ENCODE data around the gene NAPSA.
A peak's percentile ranks its signal among the peaks of the same experiment; 100 is the strongest.
"Not testable (repeated sequence)": the region's sequence is repeated elsewhere in the genome, so short reads cannot be mapped to it uniquely, and the experiment has no call there.

NAPSA gene

GRCh38 chr19:50331221-50331993, 34.0 kb downstream of the NAPSA start:
- Mint-ChIP-seq H3K36me3 (peaks cover 62% of the 10 kb centered on the region), H3K4me1 (peaks cover 85% of the 10 kb centered on the region), H3K4me3 (peak overlapping the region; percentile 83), H3K27ac (peak overlapping the region; percentile 26), H3K9me3 (peaks cover 5% of the 10 kb centered on the region)
- ATAC-seq (no peak), DNase-seq (ENCODE audit: low spot score in 2 of 2) (no peak)

- ATAC-seq: peak; percentile 57
- peak; percentile 63 to 87 for DNase-seq (ENCODE audit: low spot score in 2 of 2)
- Mint-ChIP-seq H3K9me3 (peaks cover 5% of the 10 kb centered on the region), H3K36me3 (peaks cover 61% of the 10 kb centered on the region), H3K27ac (peak overlapping the region; percentile 55), H3K4me1 (peaks cover 88% of the 10 kb centered on the region), H3K4me3 (peak overlapping the region; percentile 83)
Observed at GRCh38 chr19:50330365-50331078, 34.9 kb downstream of the NAPSA start.

- not testable (repeated sequence) for DNase-seq (ENCODE audit: low spot score in 2 of 2); ATAC-seq; H3K9me3 Mint-ChIP-seq
- H3K27ac Mint-ChIP-seq: peak overlapping the region; percentile 55
- H3K36me3 Mint-ChIP-seq: peaks cover 56% of the 10 kb centered on the region
- H3K4me3 Mint-ChIP-seq: peak overlapping the region; percentile 83
- H3K4me1 Mint-ChIP-seq: peaks cover 86% of the 10 kb centered on the region
Observed at GRCh38 chr19:50329926-50330294, 35.5 kb downstream of the NAPSA start.

- Mint-ChIP-seq H3K4me3 (peak within 1 kb of the TSS; percentile 83), H3K36me3 (peaks cover 60% of the 10 kb centered on the region), H3K9me3 (peaks cover 5% of the 10 kb centered on the region), H3K4me1 (peaks cover 86% of the 10 kb centered on the region), H3K27ac (peak within 1 kb of the TSS; percentile 55)
- peak; percentile 69 for ATAC-seq
- DNase-seq (ENCODE audit: low spot score in 2 of 2): peak; percentile 62 to 94
Observed at GRCh38 chr19:50329146-50329925, 36.1 kb downstream of the NAPSA start, which contains the start of gene KCNC3. TSS of gene KCNC3 (minus strand) at chr19:50329377. CDS start at chr19:50329082, 295 bp downstream.

GRCh38 chr19:50328873-50329145, 36.6 kb downstream of the NAPSA start:
- peaks cover 57% of the 10 kb centered on the region for H3K36me3 Mint-ChIP-seq
- DNase-seq (ENCODE audit: low spot score in 2 of 2) (no peak), ATAC-seq (peak; percentile 35)
- peaks cover 82% of the 10 kb centered on the region for H3K4me1 Mint-ChIP-seq
- peak overlapping the region; percentile 83 for H3K4me3 Mint-ChIP-seq
- H3K27ac Mint-ChIP-seq: no peak overlapping the region
- peaks cover 5% of the 10 kb centered on the region for H3K9me3 Mint-ChIP-seq

GRCh38 chr19:50328224-50328872, 37.1 kb downstream of the NAPSA start:
- ATAC-seq: no peak
- H3K4me3 Mint-ChIP-seq: peak overlapping the region; percentile 83
- H3K9me3 Mint-ChIP-seq: peaks cover 5% of the 10 kb centered on the region
- no peak for DNase-seq (ENCODE audit: low spot score in 2 of 2)
- peaks cover 77% of the 10 kb centered on the region for H3K4me1 Mint-ChIP-seq
- H3K36me3 Mint-ChIP-seq: peaks cover 52% of the 10 kb centered on the region
- H3K27ac Mint-ChIP-seq: peak overlapping the region; percentile 76

- Mint-ChIP-seq H3K4me1 (peaks cover 70% of the 10 kb centered on the region), H3K36me3 (peaks cover 45% of the 10 kb centered on the region), H3K9me3 (peaks cover 5% of the 10 kb centered on the region), H3K4me3 (peak overlapping the region; percentile 67), H3K27ac (peak overlapping the region; percentile 76)
- no peak for DNase-seq (ENCODE audit: low spot score in 2 of 2)
- no peak for ATAC-seq
Observed at GRCh38 chr19:50327461-50328223, 37.8 kb downstream of the NAPSA start.

- Mint-ChIP-seq H3K9me3 (peaks cover 5% of the 10 kb centered on the region), H3K36me3 (peaks cover 45% of the 10 kb centered on the region), H3K27ac (peak overlapping the region; percentile 76), H3K4me1 (peaks cover 64% of the 10 kb centered on the region), H3K4me3 (peak overlapping the region; percentile 67)
- no peak for ATAC-seq
- DNase-seq (ENCODE audit: low spot score in 2 of 2): no peak
Observed at GRCh38 chr19:50327013-50327412, 38.4 kb downstream of the NAPSA start.

GRCh38 chr19:50326101-50326664, 39.3 kb downstream of the NAPSA start:
- no peak overlapping the region for H3K27ac Mint-ChIP-seq
- H3K4me1 Mint-ChIP-seq: peaks cover 56% of the 10 kb centered on the region
- DNase-seq (ENCODE audit: low spot score in 2 of 2) (no peak), ATAC-seq (no peak)
- H3K4me3 Mint-ChIP-seq: peak overlapping the region; percentile 67
- peaks cover 42% of the 10 kb centered on the region for H3K36me3 Mint-ChIP-seq
- peaks cover 5% of the 10 kb centered on the region for H3K9me3 Mint-ChIP-seq

- no peak overlapping the region for H3K27ac Mint-ChIP-seq
- H3K9me3 Mint-ChIP-seq: peaks cover 5% of the 10 kb centered on the region
- peak; percentile 39 for ATAC-seq
- peaks cover 49% of the 10 kb centered on the region for H3K4me1 Mint-ChIP-seq
- DNase-seq (ENCODE audit: low spot score in 2 of 2): peak; percentile 78 to 90
- H3K36me3 Mint-ChIP-seq: peaks cover 42% of the 10 kb centered on the region
- H3K4me3 Mint-ChIP-seq: peak overlapping the region; percentile 50
Observed at GRCh38 chr19:50325310-50326100, 39.9 kb downstream of the NAPSA start.

- H3K4me1 Mint-ChIP-seq: peaks cover 37% of the 10 kb centered on the region
- no peak for ATAC-seq
Observed at GRCh38 chr19:50324331-50324730, 41.1 kb downstream of the NAPSA start.

GRCh38 chr19:50323782-50324133, 41.7 kb downstream of the NAPSA start:
- Mint-ChIP-seq H3K27ac (no peak overlapping the region), H3K4me3 (no peak overlapping the region), H3K9me3 (no peaks in the 10 kb centered on the region), H3K36me3 (peaks cover 32% of the 10 kb centered on the region), H3K4me1 (peaks cover 34% of the 10 kb centered on the region)
- no peak for DNase-seq (ENCODE audit: low spot score in 2 of 2)
- ATAC-seq: no peak

More at GRCh38 chr19:50324331-50324730, 41.1 kb downstream of the NAPSA start:
- Mint-ChIP-seq H3K36me3 (peaks cover 32% of the 10 kb centered on the region), H3K27ac (no peak overlapping the region), H3K4me3 (no peak overlapping the region), H3K9me3 (peaks cover under 1% of the 10 kb centered on the region)
- no peak for DNase-seq (ENCODE audit: low spot score in 2 of 2)

- DNase-seq (ENCODE audit: low spot score in 2 of 2) (no peak), ATAC-seq (no peak)
- Mint-ChIP-seq H3K36me3 (peaks cover 32% of the 10 kb centered on the region), H3K27ac (no peak overlapping the region), H3K9me3 (no peaks in the 10 kb centered on the region), H3K4me1 (peaks cover 34% of the 10 kb centered on the region), H3K4me3 (no peak overlapping the region)
Observed at GRCh38 chr19:50322931-50323781, 42.3 kb downstream of the NAPSA start.

All from stimulated activated effector memory CD8-positive, alpha-beta T cell treated with anti-CD3 and anti-CD28 coated beads, Interleukin-12 subunit alpha, Interleukin-12 subunit beta, amount 100 ng/mL, for 72 hours (primary cell).